Measurements from ENCODE around the gene ZNF311.

GRCh38 chr6:28981431-28981832 lies 23.7 kb downstream of the ZNF311 start:
- TF ChIP-seq CTCF (IDR thresholded peaks at IDR 0.05; ENCODE audit: low read depth, low read length, poor library complexity, severe bottlenecking) (no peak), EZH2phosphoT487 (IDR thresholded peaks at IDR 0.05; ENCODE audit: borderline replicate concordance, low read length) (no peak)
